GM21423 (cell line): ENCODE data around the gene KRTAP9-3.
"Not testable (repeated sequence)": the region's sequence is repeated elsewhere in the genome, so short reads cannot be mapped to it uniquely, and the experiment has no call there.

Experiments used
- ATAC-seq: cut with Tn5 transposase; IDR thresholded peaks from one replicate; pipeline ENCODE4 v1.9.1; 2021; ENCODE audit warnings: mild to moderate bottlenecking, moderate library complexity; ENCODE audit not compliant: unreplicated experiment

The KRTAP9-3 gene

DNA sequence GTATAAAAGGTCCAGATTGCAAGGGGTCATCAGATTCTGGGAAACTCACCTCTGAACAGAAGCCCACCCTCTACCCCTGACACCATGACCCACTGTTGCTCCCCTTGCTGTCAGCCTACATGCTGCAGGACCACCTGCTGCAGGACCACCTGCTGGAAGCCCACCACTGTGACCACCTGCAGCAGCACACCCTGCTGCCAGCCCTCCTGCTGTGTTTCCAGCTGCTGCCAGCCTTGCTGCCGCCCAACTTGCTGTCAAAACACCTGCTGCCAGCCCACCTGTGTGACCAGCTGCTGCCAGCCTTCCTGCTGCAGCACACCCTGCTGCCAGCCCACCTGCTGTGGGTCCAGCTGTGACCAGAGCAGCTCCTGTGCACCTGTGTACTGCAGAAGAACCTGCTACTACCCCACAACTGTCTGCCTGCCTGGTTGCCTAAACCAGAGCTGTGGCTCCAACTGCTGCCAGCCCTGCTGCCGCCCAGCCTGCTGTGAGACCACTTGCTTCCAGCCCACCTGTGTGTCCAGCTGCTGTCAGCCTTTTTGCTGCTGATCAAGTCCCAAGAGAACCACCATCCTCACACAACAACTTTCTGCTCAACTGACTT is 17.5 kb downstream of the KRTAP9-3 start, which contains the start of gene KRTAP9-4:
Gene KRTAP9-4 (plus strand): TSS at position 51 of the 604 bp plus-strand sequence. CDS start 34 bp downstream, at position 85.
- ATAC-seq, result not testable (repeated sequence)

DNA sequence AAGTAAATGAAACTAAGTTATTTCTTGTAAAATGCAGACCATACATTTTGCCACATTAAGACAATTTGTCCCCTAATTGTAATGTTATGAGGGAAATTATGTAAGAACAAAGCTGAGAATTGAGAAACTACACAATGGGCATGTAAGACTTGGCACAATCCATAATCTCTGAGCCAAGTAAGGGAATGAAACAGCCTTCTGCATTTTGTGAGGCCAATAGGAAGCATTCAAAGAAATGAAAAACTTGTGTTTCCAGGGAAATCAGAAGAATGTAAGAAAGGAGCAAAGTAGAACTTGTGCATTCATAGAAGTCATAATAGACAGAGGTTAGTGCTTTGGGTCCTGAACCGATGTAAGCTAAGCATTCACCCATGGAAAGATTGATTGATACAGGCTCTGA is 19.0 kb downstream of the KRTAP9-3 start:
- ATAC-seq, result no peak

DNA sequence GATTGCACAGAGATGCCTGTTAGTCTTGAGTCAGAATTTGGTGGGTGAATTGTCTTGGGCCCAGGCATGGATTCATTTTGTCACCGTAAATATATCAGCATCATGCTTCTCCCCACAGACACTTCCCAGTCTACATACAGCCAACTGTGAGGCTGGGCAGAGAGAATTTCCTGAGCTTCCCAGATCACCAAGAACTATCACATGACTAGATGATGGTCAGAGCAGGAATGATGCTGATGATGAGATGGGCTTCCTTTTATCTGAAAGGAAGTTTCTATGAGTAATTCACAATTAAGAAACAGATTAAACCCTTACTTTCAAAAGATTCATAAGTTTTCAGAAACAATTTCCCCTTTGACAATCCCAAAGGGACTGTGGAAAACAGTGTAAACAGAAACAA is 22.6 kb downstream of the KRTAP9-3 start:
- no peak for ATAC-seq

DNA sequence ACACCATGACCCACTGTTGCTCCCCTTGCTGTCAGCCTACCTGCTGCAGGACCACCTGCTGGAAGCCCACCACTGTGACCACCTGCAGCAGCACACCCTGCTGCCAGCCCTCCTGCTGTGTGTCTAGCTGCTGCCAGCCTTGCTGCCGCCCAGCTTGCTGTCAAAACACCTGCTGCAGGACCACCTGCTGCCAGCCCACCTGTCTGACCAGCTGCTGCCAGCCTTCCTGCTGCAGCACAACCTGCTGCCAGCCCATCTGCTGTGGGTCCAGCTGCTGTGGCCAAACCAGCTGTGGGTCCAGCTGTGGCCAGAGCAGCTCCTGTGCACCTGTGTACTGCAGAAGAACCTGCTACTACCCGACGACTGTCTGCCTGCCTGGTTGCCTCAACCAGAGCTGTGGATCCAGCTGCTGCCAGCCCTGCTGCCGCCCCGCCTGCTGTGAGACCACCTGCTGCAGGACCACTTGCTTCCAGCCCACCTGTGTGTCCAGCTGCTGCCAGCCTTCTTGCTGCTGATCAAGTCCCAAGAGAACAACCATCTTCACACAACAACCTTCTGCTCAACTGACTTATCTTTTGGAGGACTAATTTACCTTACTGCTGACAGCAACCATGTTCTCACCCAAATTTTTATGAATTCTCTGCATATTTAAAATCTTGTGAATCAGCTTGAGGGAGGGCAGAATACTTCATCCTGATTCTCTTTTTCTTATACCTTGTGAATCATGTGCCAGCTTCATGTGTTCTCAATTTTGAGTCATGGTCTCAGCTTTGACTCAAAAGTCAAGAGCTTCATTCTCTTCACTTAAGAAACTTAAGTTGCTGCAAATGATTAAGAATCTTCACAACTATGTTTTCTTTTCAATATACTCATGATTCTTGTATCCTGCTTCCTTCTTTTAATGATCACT is 23.4 kb downstream of the KRTAP9-3 start, which contains the start of gene KRTAP9-9:
Gene KRTAP9-9 (plus strand): TSS at position 4 of the 910 bp plus-strand sequence.
- ATAC-seq, result not testable (repeated sequence)

DNA sequence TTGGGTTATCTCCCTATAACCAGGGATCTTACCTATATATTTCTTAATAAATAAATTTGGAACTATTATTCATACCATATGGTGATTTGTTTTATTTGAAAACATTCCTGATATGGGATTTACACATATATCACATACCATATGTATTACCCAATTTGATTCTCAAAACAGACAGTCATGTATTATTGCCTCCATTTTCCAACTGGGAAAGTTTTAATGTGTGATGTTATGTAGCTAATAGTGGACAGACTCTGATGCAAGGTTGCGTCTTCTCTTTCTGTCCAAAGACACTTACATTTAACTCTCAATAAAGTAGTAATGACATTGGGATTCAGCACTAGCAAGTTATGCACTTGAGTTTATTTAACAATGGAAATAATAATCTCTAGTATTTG is 24.0 kb downstream of the KRTAP9-3 start:
- ATAC-seq, result no peak

DNA sequence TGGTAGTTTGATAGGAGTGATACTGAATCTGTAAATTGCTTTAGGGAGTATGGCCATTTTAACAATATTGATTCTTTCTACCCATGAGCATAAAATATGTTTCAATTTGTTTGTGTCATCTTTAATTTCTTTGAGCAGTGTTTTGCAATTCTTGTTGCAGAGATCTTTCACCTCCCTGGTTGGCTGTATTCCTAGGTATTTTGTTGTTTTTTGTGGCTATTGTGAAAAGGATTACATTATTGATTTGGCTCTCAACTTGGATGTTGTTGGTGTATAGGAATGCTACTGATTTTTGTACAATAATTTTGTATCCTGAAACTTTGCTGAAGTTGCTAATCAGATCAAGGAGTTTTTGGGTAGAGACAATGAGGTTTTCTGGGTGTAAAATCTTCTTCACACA is 26.2 kb downstream of the KRTAP9-3 start:
- ATAC-seq, result no peak

DNA sequence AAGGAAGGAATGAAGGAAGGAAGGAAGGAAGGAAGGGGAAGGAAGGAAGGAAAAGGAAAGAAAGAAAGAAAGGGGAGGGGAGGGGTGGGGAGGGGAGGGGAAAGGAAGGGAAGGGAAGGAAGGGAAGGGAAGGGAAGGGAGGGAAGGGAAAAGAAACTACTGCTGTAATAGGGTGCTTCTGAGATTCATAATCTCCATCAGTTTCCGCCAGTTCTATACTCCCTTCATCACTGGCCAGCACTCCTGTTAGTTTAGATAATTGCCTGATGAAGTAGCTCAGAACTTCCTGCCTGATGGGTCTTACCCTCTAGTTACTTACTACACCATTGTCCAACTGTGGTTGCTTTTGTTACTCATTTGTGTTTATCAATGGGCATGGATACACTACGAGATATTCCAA is 31.0 kb downstream of the KRTAP9-3 start:
- no peak for ATAC-seq

DNA sequence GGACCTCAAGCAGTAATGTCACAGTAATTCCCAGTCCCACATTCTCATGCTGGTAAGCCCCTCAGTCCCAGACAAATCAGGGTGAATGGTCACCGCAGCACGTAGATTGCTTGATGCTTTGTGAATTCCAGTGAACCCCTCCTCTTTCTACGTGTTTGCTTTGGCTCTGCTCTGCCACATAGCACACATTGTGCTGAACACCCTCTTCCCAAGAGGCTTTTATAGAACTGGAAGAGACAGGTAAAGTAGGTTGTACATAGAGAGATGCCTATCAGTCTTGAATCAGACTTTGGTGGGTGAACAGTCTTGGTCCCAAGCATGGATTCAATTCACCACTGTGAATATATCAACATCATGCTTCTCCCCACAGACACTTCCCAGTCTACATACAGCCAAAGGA is 32.4 kb downstream of the KRTAP9-3 start:
- ATAC-seq, result no peak

DNA sequence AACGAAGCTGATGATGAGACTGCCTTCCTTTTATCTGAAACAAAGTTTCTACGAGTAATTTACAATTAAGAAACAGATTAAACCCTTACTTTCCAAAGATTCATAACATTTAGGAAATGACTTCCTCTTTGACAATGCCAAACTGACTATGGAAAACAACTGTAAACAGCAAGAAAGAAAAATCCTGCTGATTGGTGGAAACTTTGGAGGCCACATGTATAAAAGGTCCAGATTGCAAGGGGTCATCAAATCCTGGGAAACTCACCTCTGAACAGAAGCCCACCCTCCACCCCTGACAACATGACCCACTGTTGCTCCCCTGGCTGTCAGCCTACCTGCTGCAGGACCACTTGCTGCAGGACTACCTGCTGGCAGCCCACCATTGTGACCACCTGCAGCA is 32.8 kb downstream of the KRTAP9-3 start, which contains the start of gene KRTAP9-6:
Gene KRTAP9-6 (plus strand): TSS at position 301 of the 400 bp plus-strand sequence. CDS start 0 bp downstream, at position 301.
- no peak for ATAC-seq

DNA sequence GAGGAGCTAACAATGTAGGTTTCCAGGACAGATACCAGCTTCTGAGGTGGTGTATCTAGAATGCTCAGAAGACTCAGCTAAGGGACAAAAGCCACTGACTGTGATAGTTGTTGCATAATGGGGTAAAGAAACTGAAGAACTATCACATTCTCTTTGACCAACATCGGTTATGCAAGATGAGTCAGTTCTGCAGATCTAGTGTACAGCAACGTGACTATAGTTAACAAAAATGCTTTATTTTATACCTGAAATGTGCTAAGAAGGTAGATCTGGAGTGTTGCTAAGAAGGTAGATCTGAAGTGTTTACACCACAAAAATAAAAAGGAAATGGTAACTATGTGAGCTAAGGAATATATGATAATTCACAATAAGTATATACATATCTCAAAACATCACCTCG is 35.5 kb downstream of the KRTAP9-3 start:
- ATAC-seq, result no peak

DNA sequence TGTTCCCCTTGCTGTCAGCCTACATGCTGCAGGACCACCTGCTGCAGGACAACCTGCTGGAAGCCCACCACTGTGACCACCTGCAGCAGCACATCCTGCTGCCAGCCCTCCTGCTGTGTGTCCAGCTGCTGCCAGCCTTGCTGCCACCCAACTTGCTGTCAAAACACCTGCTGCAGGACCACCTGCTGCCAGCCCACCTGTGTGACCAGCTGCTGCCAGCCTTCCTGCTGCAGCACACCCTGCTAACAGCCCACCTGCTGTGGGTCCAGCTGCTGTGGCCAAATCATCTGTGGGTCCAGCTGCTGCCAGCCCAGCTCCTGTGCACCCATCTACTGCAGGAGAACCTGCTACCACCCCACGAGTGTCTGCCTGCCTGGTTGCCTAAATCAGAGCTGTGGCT is 39.1 kb downstream of the KRTAP9-3 start:
- ATAC-seq, result not testable (repeated sequence)

DNA sequence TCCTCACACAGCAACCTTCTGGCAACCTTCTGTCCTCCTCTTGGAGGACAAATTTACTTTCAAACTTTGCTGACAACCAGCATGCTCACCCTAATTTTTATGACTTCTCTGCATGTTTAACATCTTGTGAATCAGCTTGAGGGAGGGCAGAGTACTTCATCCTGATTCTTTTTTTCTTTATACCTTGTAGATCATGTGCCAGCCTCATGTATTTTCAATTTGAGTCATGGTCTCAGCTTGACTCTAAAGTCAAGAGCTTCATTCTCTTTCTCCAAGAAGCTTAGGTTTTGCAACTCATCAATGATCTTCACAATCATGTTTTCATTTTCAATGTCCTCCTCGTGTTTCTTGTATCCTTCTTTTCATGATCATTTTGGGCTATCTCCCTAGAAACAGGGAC is 39.6 kb downstream of the KRTAP9-3 start:
- no peak for ATAC-seq

DNA sequence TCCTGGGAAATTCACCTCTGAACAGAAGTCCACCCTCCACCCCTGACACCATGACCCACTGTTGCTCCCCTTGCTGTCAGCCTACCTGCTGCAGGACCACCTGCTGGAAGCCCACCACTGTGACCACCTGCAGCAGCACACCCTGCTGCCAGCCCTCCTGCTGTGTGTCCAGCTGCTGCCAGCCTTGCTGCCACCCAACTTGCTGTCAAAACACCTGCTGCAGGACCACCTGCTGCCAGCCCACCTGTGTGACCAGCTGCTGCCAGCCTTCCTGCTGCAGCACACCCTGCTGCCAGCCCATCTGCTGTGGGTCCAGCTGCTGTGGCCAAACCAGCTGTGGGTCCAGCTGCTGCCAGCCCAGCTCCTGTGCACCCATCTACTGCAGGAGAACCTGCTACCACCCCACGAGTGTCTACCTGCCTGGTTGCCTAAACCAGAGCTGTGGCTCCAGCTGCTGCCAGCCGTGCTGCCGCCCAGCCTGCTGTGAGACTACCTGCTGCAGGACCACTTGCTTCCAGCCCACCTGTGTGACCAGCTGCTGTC is 43.5 kb downstream of the KRTAP9-3 start, which contains the start of gene KRTAP9-7:
Gene KRTAP9-7 (plus strand): TSS at position 51 of the 543 bp plus-strand sequence. CDS start 0 bp downstream, at position 51.
- not testable (repeated sequence) for ATAC-seq

DNA sequence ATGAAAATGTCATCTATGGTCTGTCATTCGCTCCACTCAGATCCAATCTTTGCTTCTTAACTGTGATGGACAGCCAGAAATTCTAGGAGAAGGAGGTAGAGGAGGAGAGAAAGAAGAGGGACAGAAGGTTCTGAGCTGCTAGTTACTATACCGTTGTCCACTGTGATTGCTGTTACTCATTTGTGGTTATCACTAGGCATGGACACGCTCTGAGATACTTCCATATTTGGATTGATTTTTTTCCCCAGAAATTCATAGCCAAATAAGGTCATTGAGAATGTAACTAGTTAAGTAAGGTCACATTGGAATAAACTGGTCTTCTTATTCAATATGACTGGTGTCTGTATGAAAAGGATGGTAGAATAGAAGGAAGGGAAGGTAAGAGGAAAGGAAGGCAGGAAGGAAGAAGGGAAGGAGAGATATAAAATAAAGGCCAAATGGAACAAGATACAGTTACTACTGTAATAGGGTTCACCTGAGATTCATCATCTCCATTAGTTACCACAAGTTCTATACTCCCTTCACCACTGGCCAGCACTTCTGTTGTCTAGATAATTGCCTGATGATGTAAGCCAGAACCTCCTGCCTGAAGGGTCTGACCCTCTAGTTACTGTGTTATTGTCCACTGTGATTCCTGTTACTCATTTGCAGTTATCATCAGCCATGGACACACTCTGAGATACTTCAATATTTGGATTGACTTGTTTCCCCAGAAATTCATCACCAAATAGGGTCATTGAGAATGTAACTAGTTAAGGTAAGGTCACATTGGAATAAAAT is 46.1 kb downstream of the KRTAP9-3 start:
- no peak for ATAC-seq
